ENCODE measurements around the gene OSBPL6. TPM values are rescaled to one million over a fixed set of nuclear protein-coding genes. Genes with fewer than 3 reads are reported as not detected.

Gene OSBPL6
- total RNA-seq, 1 experiment from 2014 or later = 4.6 TPM

GRCh38 chr2:178413472-178414265 is 219.4 kb downstream of the OSBPL6 start:
- peak overlapping the region; percentile 80 for H3K4me2 ChIP-seq (ENCODE audit: insufficient read depth, insufficient read length, low read length)
- no peaks in the 10 kb centered on the region for H3K27me3 ChIP-seq (ENCODE audit: insufficient read depth, low read length)
- no peak overlapping the region for H2BK5ac ChIP-seq (ENCODE audit: insufficient read length, low read length)
- no peaks in the 10 kb centered on the region for H3K9me3 Mint-ChIP-seq
- TF ChIP-seq CTCF (conservative IDR thresholded peaks at IDR 0.05) = no peak
- no peak overlapping the region for H3K56ac ChIP-seq (ENCODE audit: insufficient read length, low read depth, low read length)
- H4K20me1 ChIP-seq (ENCODE audit: control insufficient read depth, insufficient read depth, insufficient read length) = no peaks in the 10 kb centered on the region
- H2BK12ac ChIP-seq (ENCODE audit: insufficient read length, low read depth, low read length) = peak overlapping the region; percentile 80
- H2BK20ac ChIP-seq (ENCODE audit: low read depth, low read length, poor library complexity, severe bottlenecking) = no peak overlapping the region
- H3K4me3 Mint-ChIP-seq = peak overlapping the region; percentile 87 to 89
- WGBS (ENCODE audit: extremely low coverage, insufficient read length, low lambda C conversion rate) = no CpG with 5 or more reads among the region's 45 CpGs
- H3K27me3 Mint-ChIP-seq (ENCODE audit: low read depth) = no peaks in the 10 kb centered on the region
- peak overlapping the region; percentile 18 for H2AFZ ChIP-seq (ENCODE audit: low read length)
- H3K27ac ChIP-seq (ENCODE audit: insufficient read length, low read depth, low read length) = peak overlapping the region; percentile 47
- H4K91ac ChIP-seq (ENCODE audit: insufficient read length, low read depth, low read length) = no peak overlapping the region
- DNase-seq = peak; percentile 85
- H3K27ac Mint-ChIP-seq = peak overlapping the region; percentile 95 to 98 (median 97)
- H3K23ac ChIP-seq (ENCODE audit: insufficient read length, low read depth, low read length) = no peak overlapping the region
- no peak overlapping the region; the same call in 1 of the 2 replicates for H3K4ac ChIP-seq (ENCODE audit: low read depth, low read length)
- no peaks in the 10 kb centered on the region for H3K9me3 ChIP-seq (ENCODE audit: control insufficient read depth, low read depth, low read length)
- peak overlapping the region; percentile 79 for H3T11ph ChIP-seq (ENCODE audit: low read length)
- H3K4me1 ChIP-seq (ENCODE audit: insufficient read depth, low read length) = no peaks in the 10 kb centered on the region
- H3K14ac ChIP-seq (ENCODE audit: insufficient read depth, low read length) = peak overlapping the region; percentile 98
- no peak overlapping the region for H2BK15ac ChIP-seq (ENCODE audit: low read depth, low read length)
- H3K4me1 Mint-ChIP-seq = peaks cover 10 to 16% of the 10 kb centered on the region in 2 experiments
- H3K36me3 Mint-ChIP-seq (ENCODE audit: insufficient read depth in 1 of 3, low read depth in 3 of 3) = no peaks in the 10 kb centered on the region
- H4K8ac ChIP-seq (replicated peaks; ENCODE audit: insufficient read length, low read depth, low read length) = no peak overlapping the region
- H3K79me2 ChIP-seq (ENCODE audit: insufficient read depth, low read length) = no peaks in the 10 kb centered on the region
- no peak overlapping the region for H4K5ac ChIP-seq (ENCODE audit: insufficient read length, low read depth, low read length)
- H3K23me2 ChIP-seq (ENCODE audit: insufficient read length, low read depth, low read length, poor library complexity, severe bottlenecking) = peaks cover 3% of the 10 kb centered on the region
- peak overlapping the region; percentile 83 for H2BK120ac ChIP-seq (ENCODE audit: low read depth, low read length, poor library complexity, severe bottlenecking)
- H3K9ac ChIP-seq (ENCODE audit: extremely low read depth, insufficient read length, low read length) = peak overlapping the region; percentile 77
- no peak overlapping the region for H2AK5ac ChIP-seq (ENCODE audit: insufficient read length, low read length)
- H3K79me1 ChIP-seq (ENCODE audit: insufficient read depth, low read depth, low read length, poor library complexity, severe bottlenecking) = no peaks in the 10 kb centered on the region
- H3K18ac ChIP-seq (ENCODE audit: insufficient read length, low read depth, low read length) = peak overlapping the region; percentile 99

Measured in H9 (cell line).